ENCODE measurements around the gene CARD9.

CARD9 gene

DNA sequence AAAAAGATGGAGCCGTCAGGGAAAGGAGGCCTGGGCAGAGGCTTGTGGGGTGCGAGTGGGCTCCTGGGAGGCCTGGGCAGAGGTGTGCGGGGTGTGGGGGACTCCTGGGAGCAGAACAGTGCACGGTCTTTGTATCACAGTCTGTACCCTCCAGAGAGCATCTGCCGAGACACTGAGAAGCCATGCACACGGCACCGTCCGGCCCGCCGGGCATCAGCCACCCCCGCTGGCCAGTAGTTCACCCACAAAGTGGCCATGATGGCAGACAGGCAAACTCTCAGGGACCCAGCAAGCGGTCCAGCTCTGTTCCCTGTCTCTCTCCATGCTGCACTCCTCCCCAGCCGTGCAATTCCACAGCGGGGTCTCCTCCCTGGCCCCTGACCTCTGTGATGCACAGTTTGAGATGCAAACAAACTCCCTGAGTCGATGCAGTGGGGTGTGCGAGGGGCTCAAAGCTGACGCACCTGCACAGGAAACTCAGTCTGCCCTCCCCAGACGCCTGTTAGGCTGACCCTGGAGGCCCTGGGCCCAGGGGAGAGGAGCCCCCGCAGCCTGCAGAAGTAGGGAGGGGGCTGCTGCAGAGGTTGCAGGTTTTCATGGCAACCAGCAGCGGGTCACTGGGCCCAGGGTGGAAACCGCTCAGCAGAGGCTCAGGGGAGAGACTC, 55.2 kb downstream of the CARD9 start:
- DNase-seq: no peak

GRCh38 chr9:136317695-136318094, 55.8 kb downstream of the CARD9 start:
- no peak for DNase-seq

- DNase-seq: peak; percentile 95
Measured at GRCh38 chr9:136316896-136317676, 56.4 kb downstream of the CARD9 start.

DNA sequence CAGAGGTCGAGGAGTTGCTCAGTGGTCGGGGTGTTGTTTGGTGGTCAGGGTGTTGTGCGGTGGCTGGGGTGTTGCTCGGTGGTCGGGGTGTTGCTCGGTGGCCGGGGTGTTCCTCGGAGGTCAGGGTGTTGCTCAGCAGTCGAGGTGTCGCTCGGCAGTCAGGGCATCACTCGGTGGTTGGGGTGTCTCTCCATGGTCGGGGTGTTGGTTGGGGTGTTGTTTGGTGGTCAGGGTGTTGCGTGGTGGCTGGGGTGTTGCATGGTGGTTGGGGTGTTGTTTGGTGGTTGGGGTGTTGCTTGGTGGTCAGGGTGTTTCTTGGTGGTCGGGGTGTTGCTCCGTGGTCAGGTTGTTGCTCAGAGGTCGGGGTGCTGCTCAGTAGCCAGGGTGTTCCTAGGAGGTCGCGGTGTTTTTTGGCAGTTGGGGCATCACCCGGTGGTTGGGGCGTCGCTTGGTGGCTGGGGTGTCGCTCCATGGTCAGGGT, 57.2 kb downstream of the CARD9 start:
- no peak for DNase-seq

GRCh38 chr9:136314944-136315343, 58.5 kb downstream of the CARD9 start:
- DNase-seq: no peak

- DNase-seq: no peak
Measured at GRCh38 chr9:136314056-136314416, 59.4 kb downstream of the CARD9 start.
